Activated naive CD4-positive, alpha-beta T cell treated with Interleukin-2 at 50 U/mL for 16 hours (primary cell): ENCODE results near the gene SUSD6.

Experiments
- DNase-seq: peaks from one replicate; pipeline ENCODE4 v3.0.0-alpha.2; 2020

SUSD6 gene

GRCh38 chr14:69652942-69653684 is 41.7 kb downstream of the SUSD6 start:
- DNase-seq = no peak

- no peak for DNase-seq
These were observed 42.7 kb downstream of the SUSD6 start for GRCh38 chr14:69654116-69654515.

- no peak for DNase-seq
These were observed 46.6 kb downstream of the SUSD6 start for GRCh38 chr14:69657950-69658355.

- DNase-seq = peak; percentile 50
These were observed 47.4 kb downstream of the SUSD6 start for GRCh38 chr14:69658664-69659261.

- DNase-seq = no peak
These were observed 49.2 kb downstream of the SUSD6 start for GRCh38 chr14:69660344-69661193.

GRCh38 chr14:69661194-69661537 is 49.8 kb downstream of the SUSD6 start:
- no peak for DNase-seq

GRCh38 chr14:69662636-69663299 is 51.4 kb downstream of the SUSD6 start:
- no peak for DNase-seq

- no peak for DNase-seq
These were observed 51.9 kb downstream of the SUSD6 start for GRCh38 chr14:69663300-69663643.

- DNase-seq = no peak
These were observed 52.9 kb downstream of the SUSD6 start for GRCh38 chr14:69664265-69664664.

- no peak for DNase-seq
These were observed 53.6 kb downstream of the SUSD6 start for GRCh38 chr14:69664865-69665526.

- DNase-seq = no peak
These were observed 54.2 kb downstream of the SUSD6 start for GRCh38 chr14:69665631-69666030.

GRCh38 chr14:69666112-69666511 is 54.7 kb downstream of the SUSD6 start:
- no peak for DNase-seq

GRCh38 chr14:69666690-69667211 is 55.4 kb downstream of the SUSD6 start:
- DNase-seq = no peak

- no peak for DNase-seq
These were observed 56.5 kb downstream of the SUSD6 start for GRCh38 chr14:69667938-69668335.

GRCh38 chr14:69669375-69669774 is 58.0 kb downstream of the SUSD6 start:
- DNase-seq = no peak

- DNase-seq = no peak
These were observed 58.7 kb downstream of the SUSD6 start for GRCh38 chr14:69670093-69670492.

- no peak for DNase-seq
These were observed 60.1 kb downstream of the SUSD6 start for GRCh38 chr14:69671365-69672030.

- no peak for DNase-seq
These were observed 61.0 kb downstream of the SUSD6 start for GRCh38 chr14:69672356-69672755.

- DNase-seq = no peak
These were observed 61.7 kb downstream of the SUSD6 start for GRCh38 chr14:69673104-69673503.

- no peak for DNase-seq
These were observed 62.3 kb downstream of the SUSD6 start for GRCh38 chr14:69673578-69674305.

- peak; percentile 30 for DNase-seq
These were observed 63.3 kb downstream of the SUSD6 start for GRCh38 chr14:69674546-69675244.
